Stimulated activated CD8-positive, alpha-beta memory T cell treated with anti-CD3 and anti-CD28 coated beads, Interleukin-2, amount 100 ng/mL, for 1 hour (primary cell): Measurements from ENCODE around the gene VAV1.
"Not testable (repeated sequence)": the region's sequence is repeated elsewhere in the genome, so short reads cannot be mapped to it uniquely, and the experiment has no call there.

Experiments used
- DNase-seq, 2 donors: peaks; one replicate each; pipeline ENCODE4 v3.0.0-alpha.2; 2020; ENCODE audit warnings: low read depth in 2 of 2

Gene VAV1

GRCh38 chr19:6761053-6761676 lies 11.3 kb upstream of the VAV1 start:
- no peak for DNase-seq

GRCh38 chr19:6762253-6762797 lies 10.2 kb upstream of the VAV1 start:
- not testable (repeated sequence) for DNase-seq

- no peak for DNase-seq
Observed at GRCh38 chr19:6765738-6766356, 6.7 kb upstream of the VAV1 start.

- no peak for DNase-seq
Observed at GRCh38 chr19:6766357-6767080, 6.0 kb upstream of the VAV1 start.

GRCh38 chr19:6767081-6767356 lies 5.5 kb upstream of the VAV1 start:
- DNase-seq, result no peak

GRCh38 chr19:6767357-6768235 lies 4.9 kb upstream of the VAV1 start, which contains the start of gene SH2D3A:
TSS of gene SH2D3A (minus strand) at chr19:6767435. CDS start at chr19:6763748, 3,687 bp downstream.
- peak; percentile 86 to 90 for DNase-seq

- no peak for DNase-seq
Observed at GRCh38 chr19:6768236-6768785, 4.2 kb upstream of the VAV1 start.

GRCh38 chr19:6769006-6769619 lies 3.4 kb upstream of the VAV1 start:
- no peak for DNase-seq

GRCh38 chr19:6771648-6772027 lies 870 bp upstream of the VAV1 start:
- not testable (repeated sequence) for DNase-seq

GRCh38 chr19:6772866-6773322 lies 386 bp downstream of the VAV1 start:
- no peak for DNase-seq

- no peak for DNase-seq
Observed at GRCh38 chr19:6773323-6773931, 919 bp downstream of the VAV1 start.

GRCh38 chr19:6774821-6775707 lies 2.6 kb downstream of the VAV1 start:
- no peak for DNase-seq

GRCh38 chr19:6776045-6776444 lies 3.5 kb downstream of the VAV1 start:
- DNase-seq, result not testable (repeated sequence)

GRCh38 chr19:6776999-6777398 lies 4.5 kb downstream of the VAV1 start:
- DNase-seq, result no peak

GRCh38 chr19:6777434-6777833 lies 4.9 kb downstream of the VAV1 start:
- DNase-seq, result no peak

- no peak for DNase-seq
Observed at GRCh38 chr19:6778386-6778785, 5.9 kb downstream of the VAV1 start.

GRCh38 chr19:6779206-6779605 lies 6.7 kb downstream of the VAV1 start:
- DNase-seq, result no peak

- DNase-seq, result no peak
Observed at GRCh38 chr19:6787393-6787792, 14.9 kb downstream of the VAV1 start.

- DNase-seq, result no peak
Observed at GRCh38 chr19:6788896-6789295, 16.4 kb downstream of the VAV1 start.
